Caco-2 (cell line): ENCODE measurements around the gene HHAT. TPM values are rescaled to one million over a fixed set of nuclear protein-coding genes. Genes with fewer than 3 reads are reported as not detected.

ENCODE experiments used
- BruUV-seq: library from RNA; stranded (reverse); fragments of 400-500 nt; replicated peaks from 2 replicates; lab custom pipeline; 2021; lab: Mats Ljungman, UMichigan
- CTCF ChIA-PET: fragments of 300-600 bp; sonication (Branson Sonifier 250); formaldehyde crosslinking; loops from one replicate; lab custom pipeline; 2022; ENCODE audit warnings: antibody characterized with exemption; lab: Charles Lee
- POLR2A ChIA-PET: fragments of 300-600 bp; sonication (Branson Sonifier 250); formaldehyde crosslinking; loops from one replicate; lab custom pipeline; 2022; ENCODE audit warnings: antibody characterized with exemption; lab: Charles Lee
- DNase-seq, 2 experiments: peaks; one replicate each; pipeline versions ENCODE4 v3.0.0 to v3.0.0-alpha.2; 2020 to 2022
- H3K27me3 ChIP-seq: replicated peaks from 2 replicates; pipeline ENCODE4 v1.6.0; 2011; ENCODE audit warnings: low read length; ENCODE audit not compliant: control insufficient read depth, insufficient read depth
- H3K36me3 ChIP-seq: 2 replicates; pipeline ENCODE4 v1.5.1; 2011; ENCODE audit warnings: low read length; ENCODE audit not compliant: control insufficient read depth, insufficient read depth
- H3K4me1 ChIP-seq: fragments of 250-450 bp; sonication (Bioruptor Pico); 2 replicates; pipeline ENCODE4 v1.5.1; 2020; ENCODE audit warnings: mild to moderate bottlenecking
- H3K4me3 ChIP-seq: 2 replicates; pipeline ENCODE4 v1.5.1; 2011; ENCODE audit warnings: low read depth, mild to moderate bottlenecking, control low read depth, low read length
- H3K9me3 ChIP-seq: fragments of 250-450 bp; sonication (Bioruptor Pico); 2 replicates; pipeline ENCODE4 v1.5.1; 2020; ENCODE audit warnings: mild to moderate bottlenecking, moderate library complexity
- H3K27ac Mint-ChIP-seq: one replicate; pipeline ENCODE4 v1.8.0; 2022; ENCODE audit warnings: mixed read lengths; ENCODE audit not compliant: unreplicated experiment
- H3K27me3 Mint-ChIP-seq: one replicate; pipeline ENCODE4 v1.8.0; 2022; ENCODE audit warnings: mixed read lengths; ENCODE audit not compliant: insufficient read depth, unreplicated experiment
- H3K36me3 Mint-ChIP-seq: one replicate; pipeline ENCODE4 v1.8.0; 2022; ENCODE audit warnings: mild to moderate bottlenecking, mixed read lengths; ENCODE audit not compliant: insufficient read depth, unreplicated experiment
- H3K4me1 Mint-ChIP-seq: one replicate; pipeline ENCODE4 v1.8.0; 2022; ENCODE audit warnings: low read depth, mixed read lengths; ENCODE audit not compliant: unreplicated experiment
- H3K4me3 Mint-ChIP-seq: one replicate; pipeline ENCODE4 v1.8.0; 2022; ENCODE audit warnings: mild to moderate bottlenecking, moderate library complexity, mixed read lengths; ENCODE audit not compliant: unreplicated experiment
- H3K9me3 Mint-ChIP-seq: one replicate; pipeline ENCODE4 v1.8.0; 2022; ENCODE audit warnings: mixed read lengths; ENCODE audit not compliant: unreplicated experiment
- intact Hi-C: fragments of 100-400 bp; cut with micrococcal nuclease; formaldehyde crosslinking; loops from one replicate; pipeline ENCODE4 v1.10.0; 2022; ENCODE audit not compliant: unreplicated experiment
- total RNA-seq: library from RNA; stranded (reverse); gene quantifications from 2 replicates; pipeline ENCODE4 v1.2.3, GENCODE V29; 2022
- TF ChIP-seq, protein P1 (sequence below), 2 experiments: fragments of 200-600 bp in 1 of 2; IDR thresholded peaks; 1 replicate in 1 of 2; 2 replicates in 1 of 2; pipeline versions ENCODE4 v1.5.1 to v1.8.0; 2011 to 2022; ENCODE audit warnings: antibody characterized with exemption in 1 of 2, control low read depth in 1 of 2, inconsistent platforms in 1 of 2, low read depth in 1 of 2, low read length in 1 of 2, mild to moderate bottlenecking in 1 of 2, moderate library complexity in 1 of 2; ENCODE audit not compliant: insufficient read depth in 1 of 2, severe bottlenecking in 1 of 2, unreplicated experiment in 1 of 2

HHAT gene
- total RNA-seq, 1 experiment from 2014 or later: 3.9 TPM

GRCh38 chr1:210573141-210573540 is 244.4 kb downstream of the HHAT start:
- Histone ChIP-seq H3K4me3 (no peak overlapping the region), H3K36me3 (no peaks in the 10 kb centered on the region), H3K9me3 (no peaks in the 10 kb centered on the region), H3K27me3 (no peaks in the 10 kb centered on the region), H3K4me1 (no peaks in the 10 kb centered on the region)
- Mint-ChIP-seq H3K4me3 (no peak overlapping the region), H3K27ac (no peak overlapping the region), H3K4me1 (no peaks in the 10 kb centered on the region), H3K27me3 (peaks cover 16% of the 10 kb centered on the region), H3K36me3 (no peaks in the 10 kb centered on the region), H3K9me3 (no peaks in the 10 kb centered on the region)
- ChIA-PET POLR2A (no interaction called here), CTCF (no interaction called here)
- DNase-seq: no peak
- intact Hi-C loops: no loop called here
- no TSS peak for BruUV-seq
- TF ChIP-seq, protein P1, sequence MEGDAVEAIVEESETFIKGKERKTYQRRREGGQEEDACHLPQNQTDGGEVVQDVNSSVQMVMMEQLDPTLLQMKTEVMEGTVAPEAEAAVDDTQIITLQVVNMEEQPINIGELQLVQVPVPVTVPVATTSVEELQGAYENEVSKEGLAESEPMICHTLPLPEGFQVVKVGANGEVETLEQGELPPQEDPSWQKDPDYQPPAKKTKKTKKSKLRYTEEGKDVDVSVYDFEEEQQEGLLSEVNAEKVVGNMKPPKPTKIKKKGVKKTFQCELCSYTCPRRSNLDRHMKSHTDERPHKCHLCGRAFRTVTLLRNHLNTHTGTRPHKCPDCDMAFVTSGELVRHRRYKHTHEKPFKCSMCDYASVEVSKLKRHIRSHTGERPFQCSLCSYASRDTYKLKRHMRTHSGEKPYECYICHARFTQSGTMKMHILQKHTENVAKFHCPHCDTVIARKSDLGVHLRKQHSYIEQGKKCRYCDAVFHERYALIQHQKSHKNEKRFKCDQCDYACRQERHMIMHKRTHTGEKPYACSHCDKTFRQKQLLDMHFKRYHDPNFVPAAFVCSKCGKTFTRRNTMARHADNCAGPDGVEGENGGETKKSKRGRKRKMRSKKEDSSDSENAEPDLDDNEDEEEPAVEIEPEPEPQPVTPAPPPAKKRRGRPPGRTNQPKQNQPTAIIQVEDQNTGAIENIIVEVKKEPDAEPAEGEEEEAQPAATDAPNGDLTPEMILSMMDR (IDR thresholded peaks at IDR 0.05; ENCODE audit: insufficient read depth in 1 of 2, low read depth in 1 of 2, low read length in 1 of 2, severe bottlenecking in 1 of 2, unreplicated experiment in 1 of 2): no peak

- DNase-seq: no peak
- no peaks in the 10 kb centered on the region for H3K36me3 Mint-ChIP-seq
- H3K4me1 Mint-ChIP-seq: peaks cover 7% of the 10 kb centered on the region
- no peaks in the 10 kb centered on the region for H3K9me3 ChIP-seq
- H3K36me3 ChIP-seq: no peaks in the 10 kb centered on the region
- no peak overlapping the region for H3K4me3 Mint-ChIP-seq
- H3K4me3 ChIP-seq: no peak overlapping the region
- no peaks in the 10 kb centered on the region for H3K9me3 Mint-ChIP-seq
- intact Hi-C loops: loop anchor here (10.0 kb wide), 1 partner anchor 112 kb away; no protein-coding TSS in a partner anchor
- H3K27me3 Mint-ChIP-seq: peaks cover 4% of the 10 kb centered on the region
- no peaks in the 10 kb centered on the region for H3K27me3 ChIP-seq
- CTCF ChIA-PET: no interaction called here
- POLR2A ChIA-PET: no interaction called here
- no TSS peak for BruUV-seq
- TF ChIP-seq, protein P1 (IDR thresholded peaks at IDR 0.05; ENCODE audit: insufficient read depth in 1 of 2, low read depth in 1 of 2, low read length in 1 of 2, severe bottlenecking in 1 of 2, unreplicated experiment in 1 of 2): no peak
- H3K27ac Mint-ChIP-seq: no peak overlapping the region
- no peaks in the 10 kb centered on the region for H3K4me1 ChIP-seq
These were observed 253.7 kb downstream of the HHAT start for GRCh38 chr1:210582205-210582970.

GRCh38 chr1:210584439-210585113 is 255.9 kb downstream of the HHAT start:
- no TSS peak for BruUV-seq
- Histone ChIP-seq H3K9me3 (no peaks in the 10 kb centered on the region), H3K4me3 (no peak overlapping the region), H3K27me3 (no peaks in the 10 kb centered on the region), H3K36me3 (no peaks in the 10 kb centered on the region), H3K4me1 (no peaks in the 10 kb centered on the region)
- TF ChIP-seq, protein P1 (IDR thresholded peaks at IDR 0.05; ENCODE audit: insufficient read depth in 1 of 2, low read depth in 1 of 2, low read length in 1 of 2, severe bottlenecking in 1 of 2, unreplicated experiment in 1 of 2): peak; percentile 73 to 82
- Mint-ChIP-seq H3K4me3 (no peak overlapping the region), H3K27ac (no peak overlapping the region), H3K36me3 (no peaks in the 10 kb centered on the region), H3K9me3 (no peaks in the 10 kb centered on the region), H3K27me3 (no peaks in the 10 kb centered on the region), H3K4me1 (peaks cover 7% of the 10 kb centered on the region)
- peak; percentile 78 to 84 for DNase-seq
- intact Hi-C loops: loop anchor here (1.0 to 10.0 kb wide), 4 partner anchors 110 to 366 kb away; no protein-coding TSS in a partner anchor
- CTCF ChIA-PET: interaction anchor here (1.5 kb wide), 1 partner anchor 549 kb away, joined by 8 read pairs; the partner anchor contains the start of gene KCNH1
- POLR2A ChIA-PET: no interaction called here
